Suprapubic skin (tissue), 4 donors: ENCODE data around the gene IRF9. TPM values are rescaled to one million over a fixed set of nuclear protein-coding genes. Genes with fewer than 3 reads are reported as not detected.

Experiments used
- DNase-seq, 2 donors: peaks; one replicate each; pipeline ENCODE4 v3.0.0-alpha.2; 2019; ENCODE audit warnings: low spot score in 2 of 2
- H3K27ac ChIP-seq: fragments of 200-600 bp; sonication (generic); one replicate; pipeline ENCODE4 v1.5.1; 2019
- H3K27me3 ChIP-seq: fragments of 200-600 bp; sonication (generic); one replicate; pipeline ENCODE4 v1.5.1; 2019
- H3K36me3 ChIP-seq: fragments of 200-600 bp; sonication (generic); one replicate; pipeline ENCODE4 v1.5.1; 2019
- H3K4me1 ChIP-seq: fragments of 200-600 bp; sonication (generic); one replicate; pipeline ENCODE4 v1.5.1; 2019
- H3K4me3 ChIP-seq: fragments of 200-600 bp; sonication (generic); one replicate; pipeline ENCODE4 v1.5.1; 2019; ENCODE audit warnings: mild to moderate bottlenecking
- H3K9me3 ChIP-seq: fragments of 200-600 bp; sonication (generic); one replicate; pipeline ENCODE4 v1.5.1; 2019
- EP300 ChIP-seq: sonication (generic); formaldehyde crosslinking; IDR thresholded peaks from one replicate; pipeline ENCODE4 v1.6.1; 2017; ENCODE audit warnings: antibody characterized with exemption
- POLR2A ChIP-seq, 2 donors: fragments of 450-650 bp; IDR thresholded peaks; one replicate each; pipeline ENCODE4 v1.6.1; 2017; ENCODE audit warnings: antibody characterized with exemption in 2 of 2, mild to moderate bottlenecking in 2 of 2, moderate library complexity in 2 of 2
- POLR2AphosphoS5 ChIP-seq, 3 donors: sonication (generic); formaldehyde crosslinking; IDR thresholded peaks; one replicate each; pipeline ENCODE4 v1.6.1; 2017; ENCODE audit warnings: antibody characterized with exemption in 3 of 3
- WGBS: methylation state at CpG from one replicate; pipeline ENCODE4 v1.1.5; 2018; 5-methylcytosine and 5-hydroxymethylcytosine counted together
- total RNA-seq, 4 donors: library from RNA; depleted of rRNA; stranded (reverse); fragments of >200 nt; gene quantifications; one replicate each; pipeline ENCODE4 v1.1.0, GENCODE V29; 2016
- TF ChIP-seq, protein P1 (sequence below), 2 donors: fragments of 200-600 bp in 1 of 2; fragments of 450-650 bp in 1 of 2; sonication (generic) in 1 of 2; IDR thresholded peaks; one replicate each; pipeline ENCODE4 v1.5.1; 2016 to 2019; ENCODE audit warnings: antibody characterized with exemption in 2 of 2, mild to moderate bottlenecking in 1 of 2, moderate library complexity in 1 of 2

Gene IRF9
- total RNA-seq, 4 donors from 2014 or later, result 31.1 to 45.2 (median 37.5) TPM

DNA sequence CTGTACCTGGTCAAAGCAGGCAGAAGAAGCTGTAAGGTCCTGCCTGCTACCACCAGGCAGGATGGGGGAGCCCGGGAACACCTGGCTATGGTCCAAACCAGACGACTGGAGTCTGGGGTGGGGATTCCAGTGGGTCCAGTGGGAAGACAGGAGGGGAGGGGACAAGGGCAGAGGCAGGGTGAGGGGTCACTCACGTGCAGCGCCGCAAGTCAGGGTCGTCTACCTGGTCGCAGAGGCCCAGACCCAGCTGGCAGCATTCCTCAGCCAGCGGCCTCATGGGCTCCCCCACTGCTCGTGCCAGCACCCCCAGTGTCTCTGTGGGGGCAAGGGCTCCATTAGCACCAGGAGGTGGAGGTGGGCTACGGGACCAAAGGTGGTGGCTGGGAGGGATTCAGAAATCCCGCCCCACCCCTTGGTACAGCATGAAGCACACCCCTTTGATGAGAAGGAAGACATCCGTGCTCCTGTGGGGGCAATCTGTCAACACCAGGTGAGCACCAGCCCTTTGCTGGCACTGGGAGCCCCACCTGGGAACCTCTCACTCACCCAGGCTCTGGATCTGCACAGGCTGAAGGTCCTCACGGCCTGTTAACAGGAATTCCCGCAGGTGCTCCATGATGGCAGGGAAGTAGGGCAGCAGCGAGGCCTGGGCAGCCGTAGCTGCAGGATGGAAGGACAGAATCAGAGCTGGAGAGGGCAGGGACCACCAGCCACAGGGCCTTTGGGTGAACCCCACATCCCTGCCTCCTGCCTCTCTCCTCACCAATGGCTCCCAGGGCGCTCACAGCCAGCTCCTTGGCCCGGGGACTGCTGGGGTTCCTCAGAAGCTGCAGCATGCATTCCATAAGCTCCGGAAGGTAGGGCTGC, 23.3 kb downstream of the IRF9 start:
- no peaks in the 10 kb centered on the region for H3K27me3 ChIP-seq
- WGBS, result 81% methylated on average over 9 of the region's 19 CpGs
- peaks cover 74% of the 10 kb centered on the region for H3K36me3 ChIP-seq
- no peak overlapping the region for H3K4me3 ChIP-seq
- TF ChIP-seq, protein P1, sequence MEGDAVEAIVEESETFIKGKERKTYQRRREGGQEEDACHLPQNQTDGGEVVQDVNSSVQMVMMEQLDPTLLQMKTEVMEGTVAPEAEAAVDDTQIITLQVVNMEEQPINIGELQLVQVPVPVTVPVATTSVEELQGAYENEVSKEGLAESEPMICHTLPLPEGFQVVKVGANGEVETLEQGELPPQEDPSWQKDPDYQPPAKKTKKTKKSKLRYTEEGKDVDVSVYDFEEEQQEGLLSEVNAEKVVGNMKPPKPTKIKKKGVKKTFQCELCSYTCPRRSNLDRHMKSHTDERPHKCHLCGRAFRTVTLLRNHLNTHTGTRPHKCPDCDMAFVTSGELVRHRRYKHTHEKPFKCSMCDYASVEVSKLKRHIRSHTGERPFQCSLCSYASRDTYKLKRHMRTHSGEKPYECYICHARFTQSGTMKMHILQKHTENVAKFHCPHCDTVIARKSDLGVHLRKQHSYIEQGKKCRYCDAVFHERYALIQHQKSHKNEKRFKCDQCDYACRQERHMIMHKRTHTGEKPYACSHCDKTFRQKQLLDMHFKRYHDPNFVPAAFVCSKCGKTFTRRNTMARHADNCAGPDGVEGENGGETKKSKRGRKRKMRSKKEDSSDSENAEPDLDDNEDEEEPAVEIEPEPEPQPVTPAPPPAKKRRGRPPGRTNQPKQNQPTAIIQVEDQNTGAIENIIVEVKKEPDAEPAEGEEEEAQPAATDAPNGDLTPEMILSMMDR (IDR thresholded peaks at IDR 0.05), result no peak
- TF ChIP-seq EP300 (no peak), POLR2A (IDR thresholded peaks at IDR 0.05) (no peak), POLR2AphosphoS5 (IDR thresholded peaks at IDR 0.05) (no peak)
- H3K4me1 ChIP-seq, result peaks cover 22% of the 10 kb centered on the region
- DNase-seq, result no peak
- no peaks in the 10 kb centered on the region for H3K9me3 ChIP-seq
- no peak overlapping the region for H3K27ac ChIP-seq

DNA sequence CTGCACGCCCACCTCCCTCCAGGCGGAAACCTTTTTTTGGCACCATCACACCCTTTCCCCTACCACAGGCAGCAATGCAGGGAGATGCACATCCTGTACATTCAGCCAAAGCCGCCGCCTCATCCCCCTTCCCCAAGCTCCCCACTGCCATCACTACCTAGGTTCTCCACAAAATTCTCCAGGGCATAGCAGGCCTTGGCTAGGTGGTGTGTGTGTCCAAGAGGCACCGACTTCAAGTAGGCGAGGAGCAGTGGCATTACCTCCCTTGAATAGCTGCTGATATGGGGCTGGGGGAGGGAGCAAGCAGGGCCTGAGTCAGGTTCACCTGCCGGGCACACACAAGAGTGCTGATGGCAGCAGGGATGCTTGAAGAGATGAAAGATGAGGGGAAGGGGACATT, 24.0 kb downstream of the IRF9 start:
- H3K4me1 ChIP-seq, result peaks cover 26% of the 10 kb centered on the region
- TF ChIP-seq EP300 (no peak), POLR2AphosphoS5 (IDR thresholded peaks at IDR 0.05) (no peak), POLR2A (IDR thresholded peaks at IDR 0.05) (no peak)
- TF ChIP-seq, protein P1 (IDR thresholded peaks at IDR 0.05), result no peak
- DNase-seq, result no peak
- H3K4me3 ChIP-seq, result no peak overlapping the region
- H3K27ac ChIP-seq, result no peak overlapping the region
- no peaks in the 10 kb centered on the region for H3K9me3 ChIP-seq
- WGBS, result 94% methylated on average over 7 of the region's 7 CpGs
- peaks cover 67% of the 10 kb centered on the region for H3K36me3 ChIP-seq
- H3K27me3 ChIP-seq, result no peaks in the 10 kb centered on the region

DNA sequence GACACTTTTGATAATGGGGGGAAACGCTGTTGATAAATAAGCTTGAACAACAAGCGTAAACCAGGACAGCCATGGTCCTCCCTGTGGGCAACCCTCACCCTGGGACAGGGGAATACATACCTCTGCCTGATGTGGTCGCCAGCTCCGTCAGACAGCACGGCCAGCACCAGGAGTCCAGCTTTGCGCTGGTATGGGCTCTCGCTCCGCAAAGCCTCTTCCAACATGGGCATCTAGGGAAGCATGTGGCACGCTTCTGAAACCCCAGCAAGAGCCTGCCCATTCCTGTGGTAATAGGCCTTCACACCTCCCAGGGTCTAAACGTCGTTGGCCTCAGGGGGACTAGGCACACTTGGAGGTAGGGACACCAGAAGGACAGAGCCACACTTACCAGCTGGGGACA, 24.7 kb downstream of the IRF9 start:
- Histone ChIP-seq H3K4me3 (no peak overlapping the region), H3K36me3 (peaks cover 63% of the 10 kb centered on the region), H3K4me1 (peaks cover 26% of the 10 kb centered on the region), H3K27ac (no peak overlapping the region), H3K9me3 (no peaks in the 10 kb centered on the region), H3K27me3 (no peaks in the 10 kb centered on the region)
- TF ChIP-seq EP300 (no peak), POLR2A (IDR thresholded peaks at IDR 0.05) (no peak), POLR2AphosphoS5 (IDR thresholded peaks at IDR 0.05) (no peak)
- TF ChIP-seq, protein P1 (IDR thresholded peaks at IDR 0.05), result no peak
- no peak for DNase-seq
- whole genome bisulfite sequencing, result 96% methylated on average over 11 of the region's 11 CpGs

DNA sequence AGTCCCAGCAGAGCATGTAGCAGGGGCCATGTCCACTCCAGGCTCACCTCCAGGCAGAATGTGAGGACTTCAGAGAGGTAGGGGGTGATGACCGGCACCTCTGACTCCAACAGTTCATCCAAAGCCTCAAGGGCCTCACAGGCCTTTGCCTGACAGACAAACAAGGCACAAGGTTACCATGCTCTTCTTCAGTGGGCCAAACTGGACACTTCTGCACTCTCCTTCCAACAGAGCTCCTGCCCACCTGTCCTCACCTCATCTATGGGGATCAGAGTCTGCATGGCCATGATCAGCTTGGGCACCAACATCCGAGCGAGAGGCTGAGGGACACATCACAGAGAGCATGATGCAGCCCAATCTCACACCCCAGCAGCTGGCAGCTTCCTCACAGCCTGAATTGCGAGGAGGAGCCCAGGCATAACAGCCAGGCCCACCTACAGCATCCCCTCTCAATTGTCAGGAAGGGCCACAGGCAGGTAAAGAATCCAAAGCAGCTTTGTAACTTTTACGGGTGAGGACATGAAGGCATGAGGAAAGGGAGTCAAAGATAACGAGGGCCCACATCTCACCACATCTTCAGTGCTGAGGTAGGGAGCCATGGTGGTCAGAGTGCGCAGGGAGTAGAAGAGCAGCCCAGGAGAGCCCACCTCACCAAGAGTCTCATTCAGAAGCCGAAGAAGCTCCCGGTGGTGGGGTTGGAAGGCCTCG, 25.9 kb downstream of the IRF9 start:
- H3K27ac ChIP-seq, result no peak overlapping the region
- DNase-seq, result no peak
- no peak overlapping the region for H3K4me3 ChIP-seq
- TF ChIP-seq POLR2A (IDR thresholded peaks at IDR 0.05) (no peak), EP300 (no peak), POLR2AphosphoS5 (IDR thresholded peaks at IDR 0.05) (no peak)
- TF ChIP-seq, protein P1 (IDR thresholded peaks at IDR 0.05), result no peak
- peaks cover 26% of the 10 kb centered on the region for H3K4me1 ChIP-seq
- peaks cover 61% of the 10 kb centered on the region for H3K36me3 ChIP-seq
- 94% methylated on average over 9 of the region's 10 CpGs for WGBS
- no peaks in the 10 kb centered on the region for H3K9me3 ChIP-seq
- no peaks in the 10 kb centered on the region for H3K27me3 ChIP-seq

DNA sequence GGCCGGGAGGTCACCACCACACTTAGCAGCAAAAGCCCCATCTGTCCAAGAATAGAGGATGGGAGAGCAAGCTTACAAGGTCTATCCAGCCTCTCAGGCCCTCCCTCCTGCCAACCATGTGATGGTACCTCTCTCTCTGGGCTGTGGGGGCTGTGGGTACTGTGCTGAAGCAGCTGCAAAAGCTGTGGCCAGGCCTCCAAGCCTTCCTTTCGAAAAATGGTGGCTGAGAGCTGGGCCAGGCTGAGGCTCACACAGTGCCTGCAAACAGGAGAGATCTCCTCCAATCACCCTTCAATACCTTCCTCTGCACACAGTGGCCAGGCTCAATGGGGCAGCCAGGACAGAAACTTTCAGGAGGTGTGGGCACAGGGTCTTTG, 26.5 kb downstream of the IRF9 start:
- H3K4me1 ChIP-seq, result peaks cover 26% of the 10 kb centered on the region
- H3K4me3 ChIP-seq, result peak overlapping the region; percentile 90
- DNase-seq, result no peak
- no peak overlapping the region for H3K27ac ChIP-seq
- TF ChIP-seq, protein P1 (IDR thresholded peaks at IDR 0.05), result no peak
- TF ChIP-seq EP300 (no peak), POLR2A (IDR thresholded peaks at IDR 0.05) (no peak), POLR2AphosphoS5 (IDR thresholded peaks at IDR 0.05) (no peak)
- H3K27me3 ChIP-seq, result no peaks in the 10 kb centered on the region
- WGBS, result 86% methylated on average over 2 of the region's 2 CpGs
- no peaks in the 10 kb centered on the region for H3K9me3 ChIP-seq
- H3K36me3 ChIP-seq, result peaks cover 61% of the 10 kb centered on the region
